ENCODE data around the gene PANX1.

PANX1 gene

GRCh38 chr11:94133752-94134151, 5.1 kb downstream of the PANX1 start:
- no peak overlapping the region for H3K4me3 ChIP-seq (ENCODE audit: low read length)
- TF ChIP-seq, protein P1, sequence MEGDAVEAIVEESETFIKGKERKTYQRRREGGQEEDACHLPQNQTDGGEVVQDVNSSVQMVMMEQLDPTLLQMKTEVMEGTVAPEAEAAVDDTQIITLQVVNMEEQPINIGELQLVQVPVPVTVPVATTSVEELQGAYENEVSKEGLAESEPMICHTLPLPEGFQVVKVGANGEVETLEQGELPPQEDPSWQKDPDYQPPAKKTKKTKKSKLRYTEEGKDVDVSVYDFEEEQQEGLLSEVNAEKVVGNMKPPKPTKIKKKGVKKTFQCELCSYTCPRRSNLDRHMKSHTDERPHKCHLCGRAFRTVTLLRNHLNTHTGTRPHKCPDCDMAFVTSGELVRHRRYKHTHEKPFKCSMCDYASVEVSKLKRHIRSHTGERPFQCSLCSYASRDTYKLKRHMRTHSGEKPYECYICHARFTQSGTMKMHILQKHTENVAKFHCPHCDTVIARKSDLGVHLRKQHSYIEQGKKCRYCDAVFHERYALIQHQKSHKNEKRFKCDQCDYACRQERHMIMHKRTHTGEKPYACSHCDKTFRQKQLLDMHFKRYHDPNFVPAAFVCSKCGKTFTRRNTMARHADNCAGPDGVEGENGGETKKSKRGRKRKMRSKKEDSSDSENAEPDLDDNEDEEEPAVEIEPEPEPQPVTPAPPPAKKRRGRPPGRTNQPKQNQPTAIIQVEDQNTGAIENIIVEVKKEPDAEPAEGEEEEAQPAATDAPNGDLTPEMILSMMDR (conservative IDR thresholded peaks at IDR 0.05; ENCODE audit: low read length), result no peak
- no peak for DNase-seq (ENCODE audit: low read depth)

- TF ChIP-seq, protein P1 (conservative IDR thresholded peaks at IDR 0.05; ENCODE audit: low read length), result no peak
- DNase-seq (ENCODE audit: low read depth), result peak; percentile 91
- H3K4me3 ChIP-seq (ENCODE audit: low read length), result peak overlapping the region; percentile 24
Measured at GRCh38 chr11:94134651-94135512, 6.2 kb downstream of the PANX1 start.

GRCh38 chr11:94139416-94139815, 10.8 kb downstream of the PANX1 start:
- no peak for DNase-seq (ENCODE audit: low read depth)
- H3K4me3 ChIP-seq (ENCODE audit: low read length), result no peak overlapping the region
- TF ChIP-seq, protein P1 (conservative IDR thresholded peaks at IDR 0.05; ENCODE audit: low read length), result no peak

GRCh38 chr11:94140154-94140655, 11.6 kb downstream of the PANX1 start:
- H3K4me3 ChIP-seq (ENCODE audit: low read length), result no peak overlapping the region
- no peak for DNase-seq (ENCODE audit: low read depth)
- TF ChIP-seq, protein P1 (conservative IDR thresholded peaks at IDR 0.05; ENCODE audit: low read length), result no peak

DNA sequence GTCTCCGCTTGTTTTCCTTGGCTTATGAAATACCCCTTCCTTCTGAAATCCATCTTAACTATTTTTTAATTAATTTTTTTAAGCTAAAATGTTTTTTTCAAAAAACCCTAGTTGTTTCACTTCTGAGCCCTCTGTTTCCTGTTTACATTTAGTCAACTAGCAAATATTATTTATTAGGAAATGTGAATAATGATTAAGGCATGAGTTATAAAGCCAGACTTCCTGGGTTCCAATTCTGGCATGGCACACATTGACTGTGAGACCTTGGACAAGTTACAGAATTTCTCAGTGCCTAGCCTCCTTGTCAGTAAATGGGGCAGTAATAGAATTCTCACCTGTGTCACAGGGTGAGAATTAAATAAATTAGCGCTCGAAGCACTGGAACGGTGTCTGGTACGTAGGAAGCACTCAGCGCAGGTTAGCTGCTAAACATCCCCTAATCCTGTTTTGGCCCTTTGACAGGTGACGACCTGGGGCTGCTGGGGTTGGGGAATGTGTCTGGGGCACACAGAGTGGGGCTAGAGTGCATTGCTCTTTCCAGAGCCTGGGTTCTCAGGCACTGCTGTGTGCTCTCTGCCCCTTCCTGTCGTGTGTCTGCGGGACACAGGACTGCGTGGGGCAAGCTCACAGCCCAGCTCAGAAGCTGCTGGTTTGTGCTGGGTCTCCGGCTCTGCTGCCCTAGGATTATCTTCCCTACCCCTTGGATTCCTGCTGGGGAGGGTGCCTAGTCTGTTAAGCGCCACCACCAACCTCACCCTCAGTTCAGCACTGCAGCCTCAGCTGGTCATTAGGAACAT, 13.1 kb downstream of the PANX1 start:
- TF ChIP-seq, protein P1 (conservative IDR thresholded peaks at IDR 0.05; ENCODE audit: low read length), result no peak

GRCh38 chr11:94142308-94143281, 14.0 kb downstream of the PANX1 start:
- TF ChIP-seq, protein P1 (conservative IDR thresholded peaks at IDR 0.05; ENCODE audit: low read length), result no peak
- no peak overlapping the region for H3K4me3 ChIP-seq (ENCODE audit: low read length)
- no peak for DNase-seq (ENCODE audit: low read depth)

More for the DNA sequence above, 13.1 kb downstream of the PANX1 start:
- no peak for DNase-seq (ENCODE audit: low read depth)
- H3K4me3 ChIP-seq (ENCODE audit: low read length), result no peak overlapping the region
